ENCODE results near the gene TMEM185B. TPM values are rescaled to one million over a fixed set of nuclear protein-coding genes. Genes with fewer than 3 reads are reported as not detected.

TMEM185B gene
- total RNA-seq, 1 donor from 2014 or later: 27.8 TPM

DNA sequence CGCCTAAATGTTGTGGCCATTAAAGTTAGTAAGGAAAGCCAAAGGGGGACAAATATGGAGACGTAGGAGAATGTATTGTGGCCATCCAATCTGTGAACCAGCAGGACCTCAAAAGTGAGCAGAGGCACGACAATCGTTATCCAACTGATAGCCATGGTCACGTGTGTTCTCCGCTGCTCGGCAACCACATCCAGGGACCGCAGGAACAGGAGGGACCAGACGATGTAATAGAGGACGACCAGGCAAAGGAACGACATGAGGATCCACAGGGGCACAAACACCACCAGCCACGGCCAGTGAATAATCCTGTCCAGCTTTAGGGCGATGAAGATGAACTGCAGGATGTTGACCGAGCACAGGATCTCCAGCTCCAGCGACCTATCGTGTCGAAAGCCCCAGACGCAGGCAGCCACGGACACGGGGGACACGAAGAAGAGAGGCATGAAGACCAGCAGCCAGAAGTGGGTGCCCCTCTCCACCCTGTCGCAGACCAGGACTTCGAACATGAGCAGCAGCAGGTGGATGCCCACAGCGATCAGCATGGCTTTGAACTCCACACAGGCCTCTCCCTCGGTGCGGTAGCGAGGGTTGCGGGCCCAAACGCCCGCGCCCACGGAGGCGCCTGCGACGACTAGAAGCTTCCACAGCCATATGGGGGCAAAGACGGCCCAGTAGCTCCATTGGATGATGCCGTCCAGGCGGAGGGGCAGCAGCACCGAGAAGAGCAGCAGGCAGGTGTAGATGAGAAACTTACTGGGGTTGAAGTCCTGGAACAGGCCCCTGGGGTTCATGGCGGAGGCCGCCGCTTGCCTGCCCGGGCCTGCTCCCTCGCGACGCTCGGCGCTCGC is 790 bp downstream of the TMEM185B start:
- peak overlapping the region; percentile 65 for H3K4me3 Mint-ChIP-seq
- no peak for DNase-seq (ENCODE audit: low spot score in 2 of 2, unreplicated experiment in 2 of 2)
- peaks cover 40% of the 10 kb centered on the region for H3K36me3 Mint-ChIP-seq
- TF ChIP-seq, protein P1, sequence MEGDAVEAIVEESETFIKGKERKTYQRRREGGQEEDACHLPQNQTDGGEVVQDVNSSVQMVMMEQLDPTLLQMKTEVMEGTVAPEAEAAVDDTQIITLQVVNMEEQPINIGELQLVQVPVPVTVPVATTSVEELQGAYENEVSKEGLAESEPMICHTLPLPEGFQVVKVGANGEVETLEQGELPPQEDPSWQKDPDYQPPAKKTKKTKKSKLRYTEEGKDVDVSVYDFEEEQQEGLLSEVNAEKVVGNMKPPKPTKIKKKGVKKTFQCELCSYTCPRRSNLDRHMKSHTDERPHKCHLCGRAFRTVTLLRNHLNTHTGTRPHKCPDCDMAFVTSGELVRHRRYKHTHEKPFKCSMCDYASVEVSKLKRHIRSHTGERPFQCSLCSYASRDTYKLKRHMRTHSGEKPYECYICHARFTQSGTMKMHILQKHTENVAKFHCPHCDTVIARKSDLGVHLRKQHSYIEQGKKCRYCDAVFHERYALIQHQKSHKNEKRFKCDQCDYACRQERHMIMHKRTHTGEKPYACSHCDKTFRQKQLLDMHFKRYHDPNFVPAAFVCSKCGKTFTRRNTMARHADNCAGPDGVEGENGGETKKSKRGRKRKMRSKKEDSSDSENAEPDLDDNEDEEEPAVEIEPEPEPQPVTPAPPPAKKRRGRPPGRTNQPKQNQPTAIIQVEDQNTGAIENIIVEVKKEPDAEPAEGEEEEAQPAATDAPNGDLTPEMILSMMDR (IDR thresholded peaks at IDR 0.05; ENCODE audit: unreplicated experiment): no peak
- H3K27me3 Mint-ChIP-seq (ENCODE audit: low read depth): peaks cover 20% of the 10 kb centered on the region
- H3K9me3 Mint-ChIP-seq: peaks cover 8% of the 10 kb centered on the region
- H3K4me1 Mint-ChIP-seq: peaks cover 24% of the 10 kb centered on the region
- H3K27ac Mint-ChIP-seq: no peak overlapping the region

DNA sequence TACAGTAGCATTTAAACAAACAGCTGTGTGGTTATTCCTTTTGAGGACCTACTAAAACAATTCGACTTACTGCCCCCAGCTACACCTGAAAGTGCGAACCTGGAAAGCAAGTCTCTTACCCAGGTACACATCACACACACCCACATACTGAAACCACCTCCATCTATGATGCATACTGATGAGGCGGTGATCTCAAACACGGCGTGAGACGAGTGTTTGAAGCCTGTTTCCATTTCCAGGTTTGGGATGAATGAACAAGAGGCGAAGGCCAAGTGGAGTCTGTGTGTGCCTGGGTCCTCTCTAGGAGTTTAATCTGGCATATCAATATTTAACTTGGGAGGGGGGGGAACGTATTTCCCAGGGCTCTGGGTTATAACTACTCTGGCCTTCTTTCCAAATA is 1.6 kb downstream of the TMEM185B start:
- TF ChIP-seq, protein P1 (IDR thresholded peaks at IDR 0.05; ENCODE audit: unreplicated experiment): no peak
- peaks cover 44% of the 10 kb centered on the region for H3K36me3 Mint-ChIP-seq
- peaks cover 13% of the 10 kb centered on the region for H3K9me3 Mint-ChIP-seq
- H3K4me3 Mint-ChIP-seq: peak overlapping the region; percentile 65
- no peak for DNase-seq (ENCODE audit: low spot score in 2 of 2, unreplicated experiment in 2 of 2)
- H3K27me3 Mint-ChIP-seq (ENCODE audit: low read depth): peaks cover 13% of the 10 kb centered on the region
- H3K4me1 Mint-ChIP-seq: peaks cover 24% of the 10 kb centered on the region
- H3K27ac Mint-ChIP-seq: no peak overlapping the region

DNA sequence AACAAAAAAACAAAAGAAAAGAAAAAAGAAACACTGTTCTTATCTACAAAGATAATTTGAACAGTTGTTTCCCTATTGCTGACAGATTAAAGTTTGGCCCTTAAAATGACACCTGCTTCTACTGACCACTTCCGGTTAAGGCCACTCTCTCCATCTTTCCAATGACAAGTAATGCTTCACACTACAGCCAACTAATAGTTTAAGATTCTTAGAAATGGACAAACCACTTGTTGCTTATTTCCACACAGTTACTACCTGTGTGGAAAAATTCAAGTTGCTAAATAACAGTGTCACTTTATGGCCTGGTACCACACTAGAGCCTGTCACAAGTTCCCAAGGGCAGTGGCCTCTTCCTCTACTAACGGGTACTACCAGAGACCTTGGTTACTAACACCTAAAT is 2.4 kb downstream of the TMEM185B start:
- no peak for DNase-seq (ENCODE audit: low spot score in 2 of 2, unreplicated experiment in 2 of 2)
- H3K9me3 Mint-ChIP-seq: peaks cover 19% of the 10 kb centered on the region
- H3K27me3 Mint-ChIP-seq (ENCODE audit: low read depth): peaks cover 6% of the 10 kb centered on the region
- peaks cover 24% of the 10 kb centered on the region for H3K4me1 Mint-ChIP-seq
- H3K4me3 Mint-ChIP-seq: no peak overlapping the region
- TF ChIP-seq, protein P1 (IDR thresholded peaks at IDR 0.05; ENCODE audit: unreplicated experiment): no peak
- H3K36me3 Mint-ChIP-seq: peaks cover 50% of the 10 kb centered on the region
- no peak overlapping the region for H3K27ac Mint-ChIP-seq

DNA sequence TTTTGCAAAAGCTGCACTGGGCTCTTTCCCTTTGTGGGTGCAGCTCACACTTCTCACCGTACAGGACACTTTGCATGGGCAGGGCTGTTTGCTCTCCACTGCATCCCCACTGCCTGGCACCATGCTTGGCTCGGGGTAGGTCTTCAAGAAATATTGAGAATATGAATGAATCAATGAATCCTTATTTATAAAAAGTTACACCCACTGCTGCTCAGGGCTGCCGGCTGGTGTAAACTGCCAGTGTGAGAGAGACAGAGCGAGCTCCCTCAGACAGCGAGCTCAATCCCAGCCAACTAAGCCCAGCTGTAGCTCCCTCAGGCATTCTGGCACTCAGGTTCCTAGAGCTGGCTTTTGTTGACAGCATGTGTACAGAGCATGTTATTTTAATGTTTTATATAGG is 3.4 kb downstream of the TMEM185B start:
- H3K4me3 Mint-ChIP-seq: no peak overlapping the region
- peaks cover 19% of the 10 kb centered on the region for H3K9me3 Mint-ChIP-seq
- H3K36me3 Mint-ChIP-seq: peaks cover 50% of the 10 kb centered on the region
- peaks cover 24% of the 10 kb centered on the region for H3K4me1 Mint-ChIP-seq
- H3K27me3 Mint-ChIP-seq (ENCODE audit: low read depth): peaks cover 3% of the 10 kb centered on the region
- DNase-seq (ENCODE audit: low spot score in 2 of 2, unreplicated experiment in 2 of 2): no peak
- no peak overlapping the region for H3K27ac Mint-ChIP-seq
- TF ChIP-seq, protein P1 (IDR thresholded peaks at IDR 0.05; ENCODE audit: unreplicated experiment): no peak

DNA sequence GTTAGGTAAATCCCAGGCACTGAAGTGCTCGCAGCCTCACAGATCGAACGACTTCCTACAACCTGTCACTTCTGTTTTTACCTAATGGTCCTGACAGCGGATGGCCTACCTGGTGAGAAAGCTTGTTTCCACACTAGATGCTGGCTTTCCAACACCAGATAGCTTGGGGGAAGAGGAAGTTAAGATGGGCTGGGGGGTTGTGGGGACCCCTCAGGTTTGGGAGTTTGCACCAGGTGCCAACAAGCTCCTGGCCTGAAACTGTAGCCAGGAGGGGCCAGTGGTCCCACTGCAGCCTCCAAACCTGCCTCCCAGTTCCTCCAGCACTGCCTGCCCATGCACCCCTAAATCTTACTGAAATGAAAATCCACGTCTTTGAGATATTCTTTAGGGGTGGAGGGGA is 3.9 kb downstream of the TMEM185B start:
- Mint-ChIP-seq H3K27ac (no peak overlapping the region), H3K4me3 (no peak overlapping the region), H3K27me3 (ENCODE audit: low read depth) (no peaks in the 10 kb centered on the region), H3K36me3 (peaks cover 50% of the 10 kb centered on the region), H3K4me1 (peaks cover 24% of the 10 kb centered on the region), H3K9me3 (peaks cover 19% of the 10 kb centered on the region)
- TF ChIP-seq, protein P1 (IDR thresholded peaks at IDR 0.05; ENCODE audit: unreplicated experiment): no peak
- no peak for DNase-seq (ENCODE audit: low spot score in 2 of 2, unreplicated experiment in 2 of 2)

Data from mesothelial cell of epicardium (in vitro differentiated cells).